ENCODE data around the gene U2SURP.

U2SURP gene

GRCh38 chr3:143001369-143002082 is at the start of gene U2SURP:
Gene U2SURP, plus strand, starts transcription at chr3:143001570. Its CDS starts 59 bp downstream, at chr3:143001629.
- peak; percentile 85 for DNase-seq

- no peak for DNase-seq
Measured at GRCh38 chr3:142951794-142952193, 49.6 kb upstream of the U2SURP start.

- no peak for DNase-seq
Measured at GRCh38 chr3:142952272-142953193, 48.8 kb upstream of the U2SURP start.

- no peak for DNase-seq
Measured at GRCh38 chr3:142953443-142953842, 47.9 kb upstream of the U2SURP start.

- DNase-seq, result no peak
Measured at GRCh38 chr3:142958707-142959106, 42.7 kb upstream of the U2SURP start.

GRCh38 chr3:142960322-142960850 is 41.0 kb upstream of the U2SURP start:
- DNase-seq, result no peak

GRCh38 chr3:142961539-142961938 is 39.8 kb upstream of the U2SURP start:
- no peak for DNase-seq

GRCh38 chr3:142962175-142962519 is 39.2 kb upstream of the U2SURP start:
- no peak for DNase-seq

GRCh38 chr3:142962520-142963233 is 38.7 kb upstream of the U2SURP start:
- no peak for DNase-seq

- DNase-seq, result no peak
Measured at GRCh38 chr3:142963234-142963515, 38.2 kb upstream of the U2SURP start.

GRCh38 chr3:142963516-142964448 is 37.6 kb upstream of the U2SURP start, which contains the start of gene PAQR9:
Gene PAQR9, minus strand, starts transcription at chr3:142963674. Its CDS starts 338 bp downstream, at chr3:142963336.
- DNase-seq, result no peak

GRCh38 chr3:142965581-142965980 is 35.8 kb upstream of the U2SURP start:
- DNase-seq, result no peak

GRCh38 chr3:142966808-142967207 is 34.6 kb upstream of the U2SURP start:
- no peak for DNase-seq

- DNase-seq, result no peak
Measured at GRCh38 chr3:142968319-142969025, 32.9 kb upstream of the U2SURP start.

GRCh38 chr3:142971431-142971830 is 29.9 kb upstream of the U2SURP start:
- DNase-seq, result no peak

- DNase-seq, result no peak
Measured at GRCh38 chr3:142972092-142972753, 29.1 kb upstream of the U2SURP start.

- no peak for DNase-seq
Measured at GRCh38 chr3:142973217-142974009, 28.0 kb upstream of the U2SURP start.

- no peak for DNase-seq
Measured at GRCh38 chr3:142975316-142975995, 25.9 kb upstream of the U2SURP start.

- DNase-seq, result no peak
Measured at GRCh38 chr3:142976621-142977398, 24.6 kb upstream of the U2SURP start.
